ENCODE results near the gene NOX3.
A peak's percentile ranks its signal among the peaks of the same experiment; 100 is the strongest.
"Not testable (repeated sequence)": the region's sequence is repeated elsewhere in the genome, so short reads cannot be mapped to it uniquely, and the experiment has no call there.

NOX3 gene, protein sequence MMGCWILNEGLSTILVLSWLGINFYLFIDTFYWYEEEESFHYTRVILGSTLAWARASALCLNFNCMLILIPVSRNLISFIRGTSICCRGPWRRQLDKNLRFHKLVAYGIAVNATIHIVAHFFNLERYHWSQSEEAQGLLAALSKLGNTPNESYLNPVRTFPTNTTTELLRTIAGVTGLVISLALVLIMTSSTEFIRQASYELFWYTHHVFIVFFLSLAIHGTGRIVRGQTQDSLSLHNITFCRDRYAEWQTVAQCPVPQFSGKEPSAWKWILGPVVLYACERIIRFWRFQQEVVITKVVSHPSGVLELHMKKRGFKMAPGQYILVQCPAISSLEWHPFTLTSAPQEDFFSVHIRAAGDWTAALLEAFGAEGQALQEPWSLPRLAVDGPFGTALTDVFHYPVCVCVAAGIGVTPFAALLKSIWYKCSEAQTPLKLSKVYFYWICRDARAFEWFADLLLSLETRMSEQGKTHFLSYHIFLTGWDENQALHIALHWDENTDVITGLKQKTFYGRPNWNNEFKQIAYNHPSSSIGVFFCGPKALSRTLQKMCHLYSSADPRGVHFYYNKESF

DNA sequence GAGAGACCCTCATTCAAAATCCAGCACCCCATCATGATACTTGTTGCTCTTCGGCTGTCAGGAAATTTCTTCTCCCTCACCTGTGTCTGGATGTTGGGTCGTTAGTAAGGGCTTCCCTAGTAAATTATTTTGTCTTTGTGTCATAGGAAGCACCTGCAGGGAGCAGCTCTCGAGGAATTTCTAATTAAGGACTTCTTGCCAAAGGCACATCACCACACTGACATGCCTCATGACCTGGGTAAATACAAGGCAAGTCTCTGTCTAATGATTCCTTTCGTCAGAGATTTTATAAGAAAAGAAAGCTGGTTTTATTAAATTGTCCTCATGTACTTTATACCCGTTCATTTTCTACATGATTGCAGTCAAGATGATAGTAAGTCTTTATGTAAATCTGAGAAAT lies at the start of gene NOX3:
Gene NOX3 (minus strand): TSS at position 74 of the 400 bp plus-strand sequence. CDS start 39 bp downstream, at position 35.
- no peak for DNase-seq (ENCODE audit: low read depth)

- DNase-seq (ENCODE audit: low read depth), result peak; percentile 59
Measured at GRCh38 chr6:155504848-155505607, 49.4 kb upstream of the NOX3 start.

DNA sequence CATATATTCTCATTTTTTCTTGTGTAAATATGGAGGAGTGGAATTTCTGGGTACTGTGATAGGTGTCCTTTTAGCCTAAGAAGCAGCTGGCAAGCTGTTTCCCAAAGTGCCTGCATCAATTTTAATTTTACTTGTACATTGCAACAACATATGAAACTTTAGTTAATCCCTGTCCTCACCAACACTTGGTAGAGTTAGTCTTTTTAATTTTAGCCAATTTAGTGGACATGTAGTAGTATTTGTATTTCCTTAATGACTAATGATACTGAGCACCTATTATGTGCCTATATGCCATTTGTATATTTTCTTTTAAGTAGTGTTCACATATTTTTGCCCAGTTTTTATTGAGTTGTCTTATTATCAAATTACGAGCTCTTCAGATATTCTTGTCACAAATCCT lies 46.8 kb upstream of the NOX3 start:
- no peak for DNase-seq (ENCODE audit: low read depth)

DNA sequence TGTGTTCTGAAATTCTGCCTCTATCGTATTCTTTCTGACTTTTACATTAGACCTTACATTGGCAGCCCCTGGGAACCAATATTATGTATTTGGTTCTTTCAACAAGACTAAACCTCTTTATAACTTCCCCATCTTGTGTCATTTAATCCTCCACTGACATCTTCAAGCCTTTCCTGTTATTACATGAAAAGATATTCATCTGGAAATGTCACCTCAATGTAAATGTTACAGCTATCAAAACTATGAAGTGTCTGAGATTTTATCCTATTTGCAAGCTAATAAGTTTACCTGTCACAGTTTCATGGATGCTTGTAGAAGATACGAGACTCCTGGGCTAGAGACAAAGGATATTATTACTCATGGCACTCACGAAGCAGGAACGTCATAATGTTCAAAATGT lies 43.9 kb upstream of the NOX3 start:
- no peak for DNase-seq (ENCODE audit: low read depth)

DNA sequence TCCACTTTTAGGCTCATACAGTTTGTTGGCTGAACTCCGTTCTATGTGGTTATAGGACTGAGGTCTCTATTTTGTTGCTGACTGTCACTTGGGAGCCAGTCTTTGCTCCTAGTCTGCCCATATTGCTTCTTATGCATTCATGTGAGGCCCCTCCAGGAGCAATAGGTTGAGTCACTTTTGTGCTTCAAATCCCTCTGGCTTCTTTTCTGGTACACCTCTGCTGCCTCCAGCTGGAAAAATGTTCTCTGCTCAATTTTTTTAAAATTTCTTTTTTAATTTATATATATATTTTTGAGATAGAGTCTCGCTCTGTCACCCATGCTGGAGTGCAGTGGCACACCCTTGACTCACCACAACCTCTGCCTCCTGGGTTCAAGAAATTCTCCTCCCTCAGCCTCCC lies 42.7 kb upstream of the NOX3 start:
- peak; percentile 18 for DNase-seq (ENCODE audit: low read depth)

- DNase-seq (ENCODE audit: low read depth), result no peak
Measured at GRCh38 chr6:155497273-155497672, 41.6 kb upstream of the NOX3 start.

GRCh38 chr6:155495011-155495768 lies 39.6 kb upstream of the NOX3 start:
- peak; percentile 81 for DNase-seq (ENCODE audit: low read depth)

GRCh38 chr6:155493694-155494143 lies 38.1 kb upstream of the NOX3 start:
- peak; percentile 99 for DNase-seq (ENCODE audit: low read depth)

- no peak for DNase-seq (ENCODE audit: low read depth)
Measured at GRCh38 chr6:155493026-155493693, 37.5 kb upstream of the NOX3 start.

DNA sequence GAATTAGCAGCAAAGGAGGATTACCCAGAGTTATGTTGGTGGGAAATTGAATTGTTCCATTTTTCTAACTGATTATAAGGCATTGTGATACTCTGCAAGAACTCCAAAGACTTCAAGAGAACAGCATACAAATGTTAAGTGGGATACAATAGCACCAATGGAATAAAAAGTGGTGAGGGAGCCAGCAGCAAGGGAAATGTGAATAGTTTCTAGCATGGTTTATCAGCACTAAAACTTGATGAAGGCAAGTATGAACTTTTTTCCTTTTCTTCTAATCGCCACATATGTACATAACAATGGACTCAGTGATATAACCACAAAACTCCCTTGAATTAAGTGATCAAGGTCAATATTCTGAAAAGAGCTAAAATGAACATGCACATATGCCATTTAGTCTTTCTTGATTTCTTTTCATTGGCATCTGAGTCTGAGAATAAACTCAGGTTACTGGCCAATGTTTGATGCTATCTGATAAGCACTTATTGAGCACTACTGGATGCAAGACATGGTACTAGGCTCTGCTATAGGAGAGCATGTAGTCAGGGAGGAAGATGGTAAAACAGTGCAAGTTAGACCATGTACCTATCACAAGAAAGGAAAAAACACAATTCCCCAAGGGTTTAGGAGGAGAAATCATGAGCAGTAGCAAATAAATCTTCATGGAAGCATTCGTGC lies 36.6 kb upstream of the NOX3 start:
- no peak for DNase-seq (ENCODE audit: low read depth)

GRCh38 chr6:155491421-155491820 lies 35.8 kb upstream of the NOX3 start:
- DNase-seq (ENCODE audit: low read depth), result no peak

DNA sequence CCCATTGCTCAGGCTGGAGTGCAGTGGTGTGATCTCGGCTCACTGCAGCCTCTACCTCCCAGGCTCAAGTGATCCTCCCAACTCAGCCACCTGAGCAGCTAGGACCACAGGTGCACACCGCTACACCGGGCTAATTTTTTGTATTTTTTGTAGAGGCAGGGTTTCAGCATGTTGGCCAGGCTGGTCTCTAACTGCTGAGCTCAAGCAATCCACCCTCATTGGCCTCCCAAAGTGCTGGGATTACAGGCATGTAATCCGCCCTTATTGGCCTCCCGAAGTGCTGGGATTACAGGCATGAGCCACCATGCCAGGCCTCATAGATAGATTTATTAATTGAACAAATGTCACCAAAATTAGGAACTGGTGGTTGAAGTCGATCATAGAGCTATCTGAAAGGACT lies 32.6 kb upstream of the NOX3 start:
- not testable (repeated sequence) for DNase-seq (ENCODE audit: low read depth)

- no peak for DNase-seq (ENCODE audit: low read depth)
Measured at GRCh38 chr6:155487371-155488130, 31.9 kb upstream of the NOX3 start.

GRCh38 chr6:155486721-155487294 lies 31.2 kb upstream of the NOX3 start:
- DNase-seq (ENCODE audit: low read depth), result no peak

DNA sequence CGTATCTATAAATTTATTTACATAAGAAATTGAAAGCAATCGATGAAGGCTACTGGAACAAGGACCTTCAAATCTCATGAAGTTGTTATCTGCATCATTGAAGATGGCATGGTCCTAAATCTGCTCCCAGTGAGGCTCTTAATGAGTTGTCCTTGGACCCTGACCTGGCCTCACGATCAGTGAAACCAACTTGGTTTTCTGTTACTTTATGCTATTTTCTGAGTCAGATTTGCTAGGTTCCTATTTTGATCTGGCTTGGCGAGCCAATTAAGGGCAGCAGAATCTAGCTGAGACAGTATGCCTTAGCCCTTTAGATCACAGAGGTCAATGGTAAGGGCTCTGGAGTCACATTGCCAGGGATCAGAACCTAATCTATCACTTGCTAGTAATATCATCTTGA lies 30.1 kb upstream of the NOX3 start:
- DNase-seq (ENCODE audit: low read depth), result no peak

DNA sequence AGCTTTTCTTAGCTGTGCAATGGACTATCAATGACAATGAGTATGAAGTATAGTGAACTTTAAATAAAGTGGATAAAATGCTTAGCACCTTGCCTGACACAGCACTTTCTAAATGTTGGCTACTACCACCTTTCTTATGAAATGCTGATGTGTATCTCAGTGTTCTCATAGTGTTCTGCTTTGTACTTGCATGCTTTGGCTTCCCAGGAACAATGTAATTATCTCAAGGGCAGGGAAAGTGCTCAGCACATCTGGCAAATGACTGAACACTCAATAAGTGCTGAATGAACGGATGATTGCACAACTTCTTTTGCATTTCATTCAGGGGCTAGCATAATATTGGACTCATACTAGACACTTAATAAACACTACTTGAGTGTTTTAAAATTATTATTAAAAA lies 28.2 kb upstream of the NOX3 start:
- peak; percentile 56 for DNase-seq (ENCODE audit: low read depth)

GRCh38 chr6:155481215-155481614 lies 25.6 kb upstream of the NOX3 start:
- DNase-seq (ENCODE audit: low read depth), result peak; percentile 89

DNA sequence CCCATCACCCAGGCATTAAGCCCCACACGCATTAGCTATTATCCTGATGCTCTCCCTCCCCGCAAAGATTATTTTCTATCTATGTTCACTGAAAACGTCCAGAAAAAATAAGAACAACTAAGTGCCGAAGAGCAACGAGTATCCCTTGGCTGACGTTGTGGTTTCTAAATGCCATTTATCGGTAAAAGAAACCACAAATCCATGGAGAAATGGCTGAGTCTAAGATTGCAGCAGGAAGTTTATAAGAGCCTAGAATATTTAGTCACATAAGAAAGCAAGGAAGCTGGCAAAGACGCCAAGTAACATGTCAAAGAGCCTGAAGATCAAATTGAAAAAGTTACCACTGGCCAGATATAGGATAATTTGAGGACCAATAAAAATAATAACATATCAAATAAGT lies 18.1 kb upstream of the NOX3 start:
- DNase-seq (ENCODE audit: low read depth), result no peak

DNA sequence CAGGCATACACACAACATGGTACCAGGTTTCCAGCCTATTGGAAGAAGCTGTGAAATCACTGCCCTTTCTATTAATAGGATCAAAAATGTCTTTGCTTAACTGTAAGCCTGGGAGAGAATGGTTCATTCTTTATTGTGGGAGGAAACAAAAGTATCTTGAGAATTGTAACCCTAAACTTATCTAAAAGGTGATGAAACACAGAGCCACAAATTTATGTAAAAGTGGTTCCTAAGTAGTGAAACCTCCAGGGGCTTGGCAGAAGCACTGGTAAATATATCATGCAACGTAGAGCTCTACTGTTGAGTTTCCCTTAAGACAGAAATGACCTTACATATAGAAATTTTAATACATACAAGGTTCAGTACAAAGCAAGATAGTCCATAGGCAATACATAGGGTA lies 17.2 kb upstream of the NOX3 start:
- peak; percentile 28 for DNase-seq (ENCODE audit: low read depth)

All from EH (cell line).